KMS-11 (cell line): Measurements from ENCODE around the gene RERE.

Experiments
- H2AFZ ChIP-seq: fragments of 200-600 bp; sonication (generic); 2 replicates; pipeline ENCODE4 v1.6.1; 2016; ENCODE audit warnings: antibody characterized with exemption, mixed run types, low read depth
- H3K27ac ChIP-seq: fragments of 200-600 bp; sonication (generic); 2 replicates; pipeline ENCODE4 v1.6.1; 2016; ENCODE audit warnings: mild to moderate bottlenecking, mixed run types
- H3K27me3 ChIP-seq: fragments of 200-600 bp; sonication (generic); 2 replicates; pipeline ENCODE4 v1.6.1; 2017; ENCODE audit warnings: mild to moderate bottlenecking, low read depth, mixed run types, moderate library complexity; ENCODE audit not compliant: insufficient read depth
- H3K36me3 ChIP-seq: fragments of 200-600 bp; sonication (generic); 2 replicates; pipeline ENCODE4 v1.6.1; 2017; ENCODE audit warnings: mild to moderate bottlenecking, mixed run types; ENCODE audit not compliant: insufficient read depth
- H3K4me1 ChIP-seq: fragments of 200-600 bp; sonication (generic); 2 replicates; pipeline ENCODE4 v1.6.1; 2016; ENCODE audit warnings: mild to moderate bottlenecking, low read depth, mixed run types; ENCODE audit not compliant: poor library complexity, severe bottlenecking
- H3K4me2 ChIP-seq: fragments of 200-600 bp; sonication (generic); 2 replicates; pipeline ENCODE4 v1.7.0; 2016; ENCODE audit warnings: mild to moderate bottlenecking, mixed run types
- H3K4me3 ChIP-seq: fragments of 200-600 bp; sonication (generic); IDR thresholded peaks from 2 replicates; pipeline ENCODE4 v1.6.1; 2017; ENCODE audit warnings: low read depth, low read length, mixed read lengths; ENCODE audit not compliant: insufficient read depth
- H3K79me2 ChIP-seq: fragments of 200-600 bp; sonication (generic); 2 replicates; pipeline ENCODE4 v1.6.1; 2016; ENCODE audit warnings: low read depth, mixed run types; ENCODE audit not compliant: insufficient read depth
- H3K9ac ChIP-seq: fragments of 200-600 bp; sonication (generic); 2 replicates; pipeline ENCODE4 v1.6.1; 2016; ENCODE audit warnings: mild to moderate bottlenecking, mixed run types
- H4K20me1 ChIP-seq: fragments of 200-600 bp; sonication (generic); 2 replicates; pipeline ENCODE4 v1.6.1; 2016; ENCODE audit warnings: mild to moderate bottlenecking, mixed run types; ENCODE audit not compliant: insufficient read depth
- CTCF ChIP-seq: fragments of 200-600 bp; sonication (generic); conservative IDR thresholded peaks from 2 replicates; pipeline ENCODE4 v1.6.1; 2017; ENCODE audit warnings: low read depth, mild to moderate bottlenecking, antibody characterized with exemption, low read length, moderate library complexity, mixed read lengths

RERE gene

GRCh38 chr1:8745749-8746390, 71.6 kb downstream of the RERE start:
- Histone ChIP-seq H3K4me3 (no peak overlapping the region), H3K4me2 (no peak overlapping the region), H3K27ac (no peak overlapping the region), H3K27me3 (no peaks in the 10 kb centered on the region), H3K4me1 (peaks cover 7% of the 10 kb centered on the region), H4K20me1 (no peaks in the 10 kb centered on the region), H3K9ac (no peak overlapping the region), H3K79me2 (no peaks in the 10 kb centered on the region), H2AFZ (no peak overlapping the region), H3K36me3 (no peaks in the 10 kb centered on the region)
- no peak for TF ChIP-seq CTCF

- Histone ChIP-seq H3K4me1 (peaks cover 7% of the 10 kb centered on the region), H3K79me2 (no peaks in the 10 kb centered on the region)
- TF ChIP-seq CTCF, result no peak
Measured at GRCh38 chr1:8745346-8745745, 72.1 kb downstream of the RERE start.

GRCh38 chr1:8742022-8742924, 75.2 kb downstream of the RERE start:
- Histone ChIP-seq H3K4me2 (no peak overlapping the region), H3K79me2 (no peaks in the 10 kb centered on the region)

More at GRCh38 chr1:8745346-8745745, 72.1 kb downstream of the RERE start:
- H4K20me1 ChIP-seq, result no peaks in the 10 kb centered on the region
- H3K27ac ChIP-seq, result no peak overlapping the region
- H2AFZ ChIP-seq, result no peak overlapping the region
- no peaks in the 10 kb centered on the region for H3K36me3 ChIP-seq
- no peak overlapping the region for H3K4me3 ChIP-seq
- no peak overlapping the region for H3K4me2 ChIP-seq
- no peaks in the 10 kb centered on the region for H3K27me3 ChIP-seq
- H3K9ac ChIP-seq, result no peak overlapping the region

GRCh38 chr1:8740034-8740449, 77.4 kb downstream of the RERE start:
- H3K4me3 ChIP-seq, result no peak overlapping the region
- H2AFZ ChIP-seq, result no peak overlapping the region
- no peak for TF ChIP-seq CTCF
- no peaks in the 10 kb centered on the region for H3K79me2 ChIP-seq
- H4K20me1 ChIP-seq, result no peaks in the 10 kb centered on the region
- no peak overlapping the region for H3K9ac ChIP-seq
- H3K27ac ChIP-seq, result no peak overlapping the region
- no peaks in the 10 kb centered on the region for H3K4me1 ChIP-seq
- H3K27me3 ChIP-seq, result no peaks in the 10 kb centered on the region
- H3K4me2 ChIP-seq, result no peak overlapping the region
- H3K36me3 ChIP-seq, result no peaks in the 10 kb centered on the region

More at GRCh38 chr1:8742022-8742924, 75.2 kb downstream of the RERE start:
- H4K20me1 ChIP-seq, result no peaks in the 10 kb centered on the region
- H3K4me1 ChIP-seq, result peaks cover 7% of the 10 kb centered on the region
- H3K27me3 ChIP-seq, result no peaks in the 10 kb centered on the region
- H3K9ac ChIP-seq, result no peak overlapping the region
- TF ChIP-seq CTCF, result no peak
- no peaks in the 10 kb centered on the region for H3K36me3 ChIP-seq
- no peak overlapping the region for H3K27ac ChIP-seq
- no peak overlapping the region for H2AFZ ChIP-seq
- H3K4me3 ChIP-seq, result no peak overlapping the region
